ENCODE results near the gene ZBTB32. TPM values are rescaled to one million over a fixed set of nuclear protein-coding genes. Genes with fewer than 3 reads are reported as not detected.
A peak's percentile ranks its signal among the peaks of the same experiment; 100 is the strongest.
"Not testable (repeated sequence)": the region's sequence is repeated elsewhere in the genome, so short reads cannot be mapped to it uniquely, and the experiment has no call there.

ZBTB32 gene
- total RNA-seq, 1 donor: 0.42 TPM

DNA sequence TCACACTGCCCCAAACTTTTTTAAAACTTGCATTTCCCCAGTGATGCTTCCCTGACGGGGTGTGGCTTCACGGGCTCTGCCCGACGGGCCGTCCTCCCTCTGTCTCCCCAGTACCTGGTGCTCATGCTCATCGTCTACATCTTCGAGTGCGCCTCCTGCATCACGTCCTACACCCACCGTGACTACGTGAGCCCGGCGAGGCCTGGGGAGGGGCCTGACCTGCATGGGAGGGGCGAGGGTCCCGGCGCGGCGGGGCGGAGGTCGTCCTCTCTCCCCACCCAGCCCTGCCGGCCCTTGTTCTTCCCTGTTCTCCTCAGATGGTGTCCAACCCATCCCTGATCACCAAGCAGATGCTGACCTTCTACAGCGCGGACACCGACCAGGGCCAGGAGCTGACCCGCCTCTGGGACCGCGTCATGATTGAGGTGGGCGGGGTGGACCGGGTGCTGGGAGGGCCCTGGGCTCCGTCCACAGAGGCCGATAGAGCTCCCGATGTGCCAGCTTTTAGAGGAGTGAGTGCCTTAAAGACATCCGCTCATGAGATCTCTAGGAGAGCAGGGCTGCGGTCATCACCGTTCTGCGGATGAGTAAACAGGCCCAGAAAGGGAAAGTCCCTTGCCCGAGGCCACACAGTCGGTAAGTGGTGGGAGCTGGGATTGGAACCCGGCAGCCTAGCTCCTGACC is 31.1 kb upstream of the ZBTB32 start:
- Histone ChIP-seq H3K9me3 (ENCODE audit: low read depth, low read length) (no peaks in the 10 kb centered on the region), H3K4me1 (ENCODE audit: insufficient read depth, low read length) (peaks cover 7% of the 10 kb centered on the region), H3K27me3 (ENCODE audit: insufficient read depth, low read length) (peaks cover 14% of the 10 kb centered on the region), H3K4me3 (ENCODE audit: low read length) (peak overlapping the region; percentile 13)

DNA sequence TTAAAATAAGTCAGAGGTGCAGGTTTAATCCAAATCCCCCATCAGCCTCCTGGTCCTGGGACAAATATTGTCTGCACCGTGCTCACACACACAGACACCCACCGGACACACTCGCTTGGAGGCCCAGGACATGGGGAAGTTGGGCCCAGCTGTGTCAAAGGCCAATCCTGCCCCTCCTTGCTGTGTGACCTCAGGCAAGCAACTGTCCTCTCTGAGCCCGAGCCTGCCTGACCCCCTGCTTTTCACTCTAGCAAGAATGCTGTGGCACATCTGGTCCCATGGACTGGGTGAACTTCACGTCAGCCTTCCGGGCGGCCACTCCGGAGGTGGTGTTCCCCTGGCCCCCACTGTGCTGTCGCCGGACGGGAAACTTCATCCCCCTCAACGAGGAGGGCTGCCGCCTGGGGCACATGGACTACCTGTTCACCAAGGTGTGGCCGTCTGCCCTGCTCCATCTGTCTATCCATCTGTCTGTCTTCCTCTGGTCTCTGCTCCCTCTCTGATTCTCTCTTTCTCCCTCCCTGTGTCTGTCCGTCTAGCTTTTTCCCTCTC is 28.7 kb upstream of the ZBTB32 start:
- Histone ChIP-seq H3K9me3 (ENCODE audit: low read depth, low read length) (no peaks in the 10 kb centered on the region), H3K4me3 (ENCODE audit: low read length) (no peak overlapping the region), H3K27me3 (ENCODE audit: insufficient read depth, low read length) (peaks cover 14% of the 10 kb centered on the region), H3K4me1 (ENCODE audit: insufficient read depth, low read length) (peaks cover 7% of the 10 kb centered on the region)

DNA sequence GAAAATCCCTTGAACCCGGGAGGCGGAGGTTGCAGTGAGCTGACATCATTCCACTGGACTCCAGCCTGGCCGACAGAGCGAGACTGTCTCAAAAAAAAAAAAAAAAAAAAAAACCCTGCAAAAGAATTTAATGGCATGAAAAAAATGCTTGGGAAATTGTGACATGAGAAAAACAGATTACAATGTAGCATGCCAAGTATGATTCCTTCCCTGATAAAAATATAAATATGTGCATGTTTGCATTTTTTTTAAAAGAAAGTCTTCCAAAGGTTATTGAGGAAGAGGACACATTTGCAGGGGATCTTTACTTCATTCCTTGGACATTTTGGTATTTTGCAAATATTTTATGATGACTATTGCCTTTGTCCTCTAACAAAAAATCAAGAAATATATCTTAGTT is 14.5 kb upstream of the ZBTB32 start:
- no peak overlapping the region for H3K4me3 ChIP-seq (ENCODE audit: low read length)
- no peaks in the 10 kb centered on the region for H3K9me3 ChIP-seq (ENCODE audit: low read depth, low read length)
- H3K4me1 ChIP-seq (ENCODE audit: insufficient read depth, low read length): no peaks in the 10 kb centered on the region
- no peaks in the 10 kb centered on the region for H3K27me3 ChIP-seq (ENCODE audit: insufficient read depth, low read length)

DNA sequence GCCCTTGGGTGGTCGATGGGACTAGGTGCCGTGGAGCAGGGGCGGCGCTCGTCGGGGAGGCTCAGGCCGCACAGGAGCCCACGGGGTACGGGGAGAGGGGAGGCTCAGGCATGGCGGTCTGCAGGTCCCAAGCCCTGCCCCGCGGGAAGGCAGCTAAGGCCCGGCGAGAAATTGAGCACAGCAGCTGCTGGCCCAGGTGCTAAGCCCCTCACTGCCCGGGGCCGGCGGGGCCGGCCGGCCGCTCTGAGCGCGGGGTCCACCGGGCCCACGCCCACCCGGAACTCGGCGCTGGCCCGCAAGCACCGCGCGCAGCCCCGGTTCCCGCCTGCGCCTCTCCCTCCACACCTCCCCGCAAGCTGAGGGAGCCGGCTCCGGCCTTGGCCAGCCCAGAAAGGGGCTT is 13.3 kb upstream of the ZBTB32 start:
- H3K4me3 ChIP-seq (ENCODE audit: low read length); H3K4me1 ChIP-seq (ENCODE audit: insufficient read depth, low read length); H3K27me3 ChIP-seq (ENCODE audit: insufficient read depth, low read length); H3K9me3 ChIP-seq (ENCODE audit: low read depth, low read length): not testable (repeated sequence)

DNA sequence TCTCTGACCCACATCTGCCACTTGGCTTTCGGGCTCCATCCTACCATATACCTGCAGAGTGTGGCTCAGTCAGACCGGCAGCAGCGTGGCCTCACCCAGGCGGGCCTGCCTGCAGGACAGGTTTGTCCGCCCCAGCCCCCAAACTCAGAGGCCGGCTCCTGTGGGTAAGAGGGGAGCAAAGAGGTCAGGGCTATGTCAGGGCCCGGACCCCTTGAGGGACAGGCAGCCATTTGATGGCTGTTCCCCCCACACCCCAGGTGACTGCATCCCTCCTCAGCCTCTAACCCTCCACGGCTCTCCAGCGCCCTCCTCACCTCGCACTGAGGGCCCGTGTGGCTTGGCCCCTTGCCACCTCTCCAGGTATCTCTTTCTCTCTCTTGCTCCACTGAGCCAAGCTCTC is 12.3 kb upstream of the ZBTB32 start:
- no peaks in the 10 kb centered on the region for H3K27me3 ChIP-seq (ENCODE audit: insufficient read depth, low read length)
- H3K4me1 ChIP-seq (ENCODE audit: insufficient read depth, low read length): no peaks in the 10 kb centered on the region
- no peaks in the 10 kb centered on the region for H3K9me3 ChIP-seq (ENCODE audit: low read depth, low read length)

DNA sequence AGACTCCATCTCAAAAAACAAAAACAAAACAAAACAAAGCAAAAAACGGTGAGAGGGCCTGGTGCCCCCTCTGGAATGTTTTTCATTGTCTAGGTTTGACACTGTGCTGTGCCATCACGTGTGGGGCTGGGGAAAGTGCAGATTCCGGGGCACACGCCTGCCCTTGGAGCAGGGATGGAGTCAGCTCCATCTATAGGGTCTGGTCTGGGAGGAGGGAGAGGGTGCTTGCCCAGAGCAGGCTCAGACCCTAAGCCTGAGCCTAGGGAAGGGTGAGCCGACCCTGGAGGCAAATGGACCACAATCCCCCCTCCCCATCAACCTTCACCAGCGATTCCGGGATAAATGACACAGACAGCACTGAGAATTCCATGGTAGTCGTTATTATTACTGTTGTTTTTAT is 10.9 kb upstream of the ZBTB32 start:
- no peak overlapping the region for H3K4me3 ChIP-seq (ENCODE audit: low read length)
- H3K27me3 ChIP-seq (ENCODE audit: insufficient read depth, low read length): no peaks in the 10 kb centered on the region
- no peaks in the 10 kb centered on the region for H3K4me1 ChIP-seq (ENCODE audit: insufficient read depth, low read length)
- no peaks in the 10 kb centered on the region for H3K9me3 ChIP-seq (ENCODE audit: low read depth, low read length)

More for the DNA sequence above, 12.3 kb upstream of the ZBTB32 start:
- H3K4me3 ChIP-seq (ENCODE audit: low read length): no peak overlapping the region

DNA sequence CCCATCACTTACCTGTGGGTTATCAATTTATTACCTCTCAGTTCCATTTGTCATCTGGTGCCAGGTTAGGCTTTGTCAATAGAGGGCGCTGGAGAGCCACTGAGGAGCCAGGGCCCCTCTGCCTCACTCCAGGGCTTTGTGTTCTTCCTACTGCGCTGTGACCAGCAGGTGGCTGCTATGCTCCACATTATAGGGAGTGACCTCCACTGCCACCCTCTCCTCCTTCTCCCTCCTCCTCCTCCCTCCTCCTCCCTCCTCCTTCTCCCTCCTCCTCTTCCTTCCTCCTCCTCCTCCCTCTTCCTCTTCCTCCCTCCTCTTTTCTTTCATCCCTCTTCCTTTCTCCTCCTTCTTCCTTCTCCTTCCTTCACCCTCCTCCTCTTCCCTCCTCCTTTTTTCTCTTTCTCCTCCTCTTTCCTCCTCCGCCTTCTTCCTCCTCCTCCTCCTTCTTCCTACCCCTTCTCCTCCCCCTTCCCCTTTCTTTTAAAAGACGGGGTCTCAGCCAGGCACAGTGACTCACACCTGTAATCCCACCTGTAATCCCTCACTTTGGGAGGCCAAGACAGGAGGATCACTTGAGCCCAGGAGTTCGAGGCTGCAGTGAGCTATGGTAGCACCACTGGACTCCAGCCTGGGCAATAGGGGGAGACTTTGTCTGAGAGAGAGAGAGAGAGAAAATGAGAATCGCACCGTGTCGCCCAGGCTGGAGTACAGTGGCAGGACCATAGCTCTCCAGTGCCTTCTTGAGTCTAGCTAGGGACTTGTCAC is 10.3 kb upstream of the ZBTB32 start:
- H3K9me3 ChIP-seq (ENCODE audit: low read depth, low read length): no peaks in the 10 kb centered on the region
- H3K27me3 ChIP-seq (ENCODE audit: insufficient read depth, low read length): no peaks in the 10 kb centered on the region
- H3K4me1 ChIP-seq (ENCODE audit: insufficient read depth, low read length): no peaks in the 10 kb centered on the region
- H3K4me3 ChIP-seq (ENCODE audit: low read length): no peak overlapping the region

DNA sequence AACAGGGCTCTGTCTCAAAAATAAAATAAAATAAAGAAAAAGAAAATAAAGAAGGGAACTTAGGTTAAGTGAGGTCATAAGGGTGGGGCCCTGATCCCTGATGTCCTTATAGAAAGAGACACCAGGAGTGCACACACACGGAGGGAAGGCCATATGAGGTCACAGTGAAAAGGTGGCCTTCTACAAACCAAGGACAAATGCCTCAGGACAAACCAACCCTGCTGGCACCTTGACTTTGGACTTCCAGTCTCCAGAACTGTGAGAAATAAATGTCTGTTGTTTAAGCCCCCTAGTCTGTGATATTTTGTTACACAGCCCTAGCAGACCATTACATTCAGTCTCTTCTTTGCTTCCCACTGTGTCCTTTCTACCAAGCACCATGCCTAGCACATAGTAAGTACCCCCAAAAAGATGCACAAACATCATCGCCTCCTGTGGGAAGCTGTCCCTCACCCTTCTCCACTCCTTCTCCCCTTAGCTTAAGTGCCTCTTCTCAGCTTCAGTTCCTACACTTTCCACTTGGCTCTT is 8.4 kb upstream of the ZBTB32 start:
- Histone ChIP-seq H3K4me3 (ENCODE audit: low read length) (no peak overlapping the region), H3K27me3 (ENCODE audit: insufficient read depth, low read length) (no peaks in the 10 kb centered on the region), H3K4me1 (ENCODE audit: insufficient read depth, low read length) (no peaks in the 10 kb centered on the region), H3K9me3 (ENCODE audit: low read depth, low read length) (no peaks in the 10 kb centered on the region)

DNA sequence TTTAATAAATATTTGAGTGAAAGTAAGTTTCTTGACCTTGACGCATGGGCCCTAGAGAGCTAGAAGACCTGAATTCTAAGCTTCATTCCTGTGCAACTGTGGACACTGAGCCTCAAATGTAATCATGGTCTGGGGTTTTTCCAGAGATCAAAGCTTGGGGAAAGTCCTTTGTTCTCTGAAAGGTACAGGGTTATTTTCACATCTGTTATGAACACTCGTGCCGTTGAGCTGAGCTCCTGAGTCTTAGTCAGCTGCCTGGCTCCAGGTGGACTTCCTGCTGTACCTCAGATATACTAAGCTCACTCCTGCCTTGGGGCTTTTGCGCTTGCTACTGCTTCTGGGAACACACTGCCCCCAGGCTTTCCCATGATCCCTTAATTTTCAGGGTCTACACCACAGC is 7.5 kb upstream of the ZBTB32 start:
- Histone ChIP-seq H3K9me3 (ENCODE audit: low read depth, low read length) (no peaks in the 10 kb centered on the region), H3K4me3 (ENCODE audit: low read length) (no peak overlapping the region), H3K4me1 (ENCODE audit: insufficient read depth, low read length) (peaks cover under 1% of the 10 kb centered on the region), H3K27me3 (ENCODE audit: insufficient read depth, low read length) (no peaks in the 10 kb centered on the region)

DNA sequence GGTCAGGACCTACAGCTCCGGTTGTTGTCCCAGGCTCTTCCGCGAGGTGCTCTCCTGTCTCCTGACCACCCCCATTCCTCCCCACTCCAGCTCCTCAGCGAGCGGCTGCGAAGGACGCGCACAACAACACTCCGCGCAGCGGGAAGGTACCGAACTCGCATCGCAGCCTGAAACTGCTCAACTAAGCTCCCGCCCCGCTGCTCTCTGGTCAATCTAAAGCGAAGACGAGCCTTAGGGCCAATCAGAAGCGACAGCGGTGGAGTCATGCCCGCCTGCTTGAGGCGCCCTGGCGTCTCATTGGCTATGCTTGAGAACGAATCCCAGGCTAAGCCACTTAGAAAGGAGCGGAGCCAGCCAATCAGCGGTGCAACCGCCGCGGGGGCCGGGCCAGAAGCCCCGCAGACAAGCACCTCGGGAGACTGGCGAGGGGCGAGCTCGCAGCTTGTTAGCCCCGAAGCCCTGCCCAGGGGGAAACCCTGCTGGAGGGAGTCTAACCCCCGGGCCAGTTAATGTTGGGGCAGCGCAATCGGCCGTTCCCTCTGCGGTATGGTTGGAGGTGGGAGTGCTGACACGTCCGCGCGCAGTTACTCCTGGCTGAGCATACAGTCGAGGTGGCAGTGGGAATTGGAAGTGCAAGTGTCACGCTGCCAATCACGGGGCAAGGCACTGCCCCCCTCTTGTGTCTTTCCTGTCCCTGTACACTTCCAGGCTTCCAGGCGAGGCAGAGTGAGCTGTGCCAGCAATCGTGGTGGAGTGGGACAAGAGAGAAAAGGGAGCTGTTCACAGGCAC is 1.9 kb upstream of the ZBTB32 start:
- Histone ChIP-seq H3K4me1 (ENCODE audit: insufficient read depth, low read length) (peaks cover 12% of the 10 kb centered on the region), H3K27me3 (ENCODE audit: insufficient read depth, low read length) (no peaks in the 10 kb centered on the region), H3K9me3 (ENCODE audit: low read depth, low read length) (no peaks in the 10 kb centered on the region), H3K4me3 (ENCODE audit: low read length) (peak overlapping the region; percentile 45)

DNA sequence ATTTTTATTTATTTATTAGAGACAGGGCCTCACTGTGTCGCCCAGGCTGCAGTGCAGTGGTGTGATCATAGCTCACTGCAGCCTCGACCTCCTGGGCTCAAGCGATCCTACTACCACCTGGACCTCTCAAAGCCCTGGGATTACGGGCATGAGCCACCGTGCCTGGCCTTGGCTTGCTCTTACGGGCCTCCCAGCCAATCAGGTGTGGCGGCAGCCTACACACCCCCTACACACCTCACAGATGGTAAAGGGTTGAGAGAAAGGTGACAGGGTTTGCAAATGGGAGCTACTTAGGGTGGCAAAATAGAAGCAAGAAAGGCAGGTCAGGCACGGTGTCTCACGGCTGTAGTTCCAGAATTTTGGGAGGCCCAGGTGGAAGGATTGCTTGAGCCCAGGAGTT is 1.0 kb upstream of the ZBTB32 start:
- Histone ChIP-seq H3K4me1 (ENCODE audit: insufficient read depth, low read length) (peaks cover 12% of the 10 kb centered on the region), H3K9me3 (ENCODE audit: low read depth, low read length) (no peaks in the 10 kb centered on the region), H3K27me3 (ENCODE audit: insufficient read depth, low read length) (no peaks in the 10 kb centered on the region), H3K4me3 (ENCODE audit: low read length) (no peak overlapping the region)

DNA sequence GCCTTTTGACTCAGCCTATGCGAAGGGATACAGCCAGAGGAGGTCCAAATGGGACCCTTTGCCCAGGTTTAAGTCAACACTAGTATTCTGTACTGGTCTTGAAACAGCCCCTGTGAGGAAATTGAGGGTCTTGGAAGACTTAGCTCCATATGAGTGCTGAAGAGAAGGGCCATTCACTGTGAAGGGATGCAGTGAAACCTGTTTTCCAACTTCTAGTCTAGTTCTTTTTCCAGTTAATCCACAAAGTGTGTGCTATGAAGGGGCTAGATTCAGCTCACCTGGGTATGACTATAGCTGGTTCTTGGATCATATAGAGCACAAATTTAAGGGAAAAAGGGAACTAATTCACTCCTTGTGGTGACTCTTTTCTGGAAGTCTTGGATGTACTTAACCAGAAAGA is 4.0 kb downstream of the ZBTB32 start:
- Histone ChIP-seq H3K27me3 (ENCODE audit: insufficient read depth, low read length) (no peaks in the 10 kb centered on the region), H3K4me3 (ENCODE audit: low read length) (no peak overlapping the region), H3K4me1 (ENCODE audit: insufficient read depth, low read length) (peaks cover 23% of the 10 kb centered on the region), H3K9me3 (ENCODE audit: low read depth, low read length) (no peaks in the 10 kb centered on the region)

DNA sequence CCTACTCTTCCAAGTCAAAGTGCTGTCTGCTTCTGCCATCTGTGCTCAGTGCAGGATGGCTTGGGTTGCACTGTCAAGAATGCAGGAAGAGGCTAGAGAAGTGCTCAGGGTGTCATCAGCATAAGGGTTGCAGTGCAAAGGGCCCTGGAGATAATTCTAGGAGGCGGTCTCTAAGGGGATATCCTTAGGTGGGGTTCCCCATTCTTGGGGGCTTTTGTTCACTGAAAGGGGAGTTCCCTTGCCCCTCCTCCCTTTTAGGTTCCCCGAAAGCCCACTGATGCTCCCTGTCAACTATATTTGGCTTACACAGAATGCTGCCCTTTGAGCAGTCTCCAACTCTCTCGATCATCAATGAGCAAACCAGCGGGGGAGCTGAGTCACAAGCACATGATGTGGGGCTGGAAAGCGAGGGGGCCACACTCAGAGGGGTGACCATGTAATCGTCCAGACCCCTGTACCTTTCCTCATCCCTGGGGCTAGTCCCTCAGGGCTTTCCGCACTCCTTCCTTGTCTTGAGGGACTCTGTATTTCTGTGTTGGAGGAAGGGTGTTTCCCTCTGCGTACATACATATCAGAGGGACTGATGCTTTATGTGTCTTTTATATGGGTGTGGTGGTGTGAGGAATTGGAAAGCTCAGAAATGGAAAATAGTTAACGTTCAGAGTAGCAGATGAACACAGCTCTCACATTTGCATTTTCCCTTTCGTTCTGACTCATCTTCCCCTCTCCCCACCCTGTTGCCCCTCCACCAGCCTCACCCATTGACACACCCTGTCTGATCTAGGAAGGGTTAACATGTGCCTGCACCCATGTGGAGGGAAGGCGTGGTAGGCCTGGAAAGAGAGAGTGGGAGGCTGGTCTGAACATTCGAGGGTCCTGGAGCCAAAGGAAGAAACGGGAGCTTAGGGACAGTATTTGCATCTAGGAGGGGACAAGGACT is 6.7 kb downstream of the ZBTB32 start:
- no peak overlapping the region for H3K4me3 ChIP-seq (ENCODE audit: low read length)
- no peaks in the 10 kb centered on the region for H3K9me3 ChIP-seq (ENCODE audit: low read depth, low read length)
- H3K4me1 ChIP-seq (ENCODE audit: insufficient read depth, low read length): peaks cover 47% of the 10 kb centered on the region
- no peaks in the 10 kb centered on the region for H3K27me3 ChIP-seq (ENCODE audit: insufficient read depth, low read length)
